GM19240 (cell line): ENCODE data around the gene TTC39C.
"Not testable (repeated sequence)": the region's sequence is repeated elsewhere in the genome, so short reads cannot be mapped to it uniquely, and the experiment has no call there.

ENCODE experiments used
- DNase-seq: peaks from one replicate; pipeline ENCODE4 v3.0.0; 2011; ENCODE audit warnings: low spot score; ENCODE audit not compliant: insufficient read length

The TTC39C gene

GRCh38 chr18:24052053-24052452 lies 37.5 kb downstream of the TTC39C start:
- DNase-seq: no peak

- no peak for DNase-seq
Observed at GRCh38 chr18:24053211-24053610, 38.7 kb downstream of the TTC39C start.

- no peak for DNase-seq
Observed at GRCh38 chr18:24054130-24054529, 39.6 kb downstream of the TTC39C start.

DNA sequence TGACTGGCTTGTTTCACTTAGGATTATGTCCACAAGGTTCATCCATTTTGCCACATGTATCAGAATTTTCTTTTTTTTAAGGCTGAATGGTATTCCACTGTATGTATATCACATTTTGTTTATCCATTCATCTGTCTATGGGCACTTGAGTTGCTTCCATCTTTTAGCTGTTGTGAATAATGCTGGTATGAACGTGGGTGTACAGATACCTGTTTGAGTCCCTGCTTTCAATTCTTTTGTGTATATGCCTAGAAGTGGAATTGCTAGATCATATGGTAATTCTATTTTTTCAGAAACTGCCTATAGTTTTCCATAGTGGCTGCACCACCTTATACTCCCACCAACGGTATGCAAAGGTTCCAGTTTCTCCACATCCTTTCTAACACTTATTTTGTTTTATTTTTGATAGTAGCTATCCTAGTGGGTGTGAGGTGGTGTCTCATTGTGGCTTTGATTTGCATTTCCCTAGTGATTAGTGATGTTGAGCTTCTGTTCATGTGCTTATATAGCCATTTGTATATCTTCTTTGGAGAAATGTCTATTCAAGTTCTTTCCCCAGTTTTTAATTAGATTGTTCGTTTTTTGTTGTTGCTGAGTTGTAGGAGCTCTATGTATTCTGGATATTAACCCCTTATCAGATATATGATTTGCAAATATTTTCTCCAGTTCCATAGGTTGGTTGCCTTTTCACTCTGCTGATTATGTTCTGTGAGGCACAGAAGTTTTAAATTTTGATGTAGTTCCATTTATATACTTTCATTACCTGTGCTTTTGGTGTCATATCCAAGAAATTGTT lies 40.7 kb downstream of the TTC39C start:
- DNase-seq: no peak

GRCh38 chr18:24055878-24056277 lies 41.3 kb downstream of the TTC39C start:
- DNase-seq: no peak

DNA sequence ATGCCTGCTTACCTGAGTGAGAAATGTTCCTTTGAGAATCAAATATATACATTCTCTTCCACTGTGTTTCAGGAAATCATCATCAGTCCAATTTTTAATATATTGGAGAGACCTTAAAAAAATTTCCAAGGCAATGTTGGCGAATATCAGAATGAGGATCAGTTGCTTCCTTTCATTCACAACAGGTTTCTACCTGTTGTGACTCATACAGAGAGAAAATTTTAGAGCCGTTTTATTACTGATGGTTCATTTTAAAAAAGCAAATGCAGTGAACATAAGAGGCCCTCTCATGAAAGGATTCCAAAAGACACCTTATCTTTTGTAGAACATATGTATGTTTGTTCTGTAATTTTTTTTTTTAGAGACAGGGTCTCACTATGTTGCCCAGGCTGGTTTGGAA lies 42.0 kb downstream of the TTC39C start:
- no peak for DNase-seq

- DNase-seq: no peak
Observed at GRCh38 chr18:24057804-24058203, 43.2 kb downstream of the TTC39C start.

- DNase-seq: not testable (repeated sequence)
Observed at GRCh38 chr18:24059385-24059784, 44.8 kb downstream of the TTC39C start.

GRCh38 chr18:24060644-24061043 lies 46.1 kb downstream of the TTC39C start:
- no peak for DNase-seq

DNA sequence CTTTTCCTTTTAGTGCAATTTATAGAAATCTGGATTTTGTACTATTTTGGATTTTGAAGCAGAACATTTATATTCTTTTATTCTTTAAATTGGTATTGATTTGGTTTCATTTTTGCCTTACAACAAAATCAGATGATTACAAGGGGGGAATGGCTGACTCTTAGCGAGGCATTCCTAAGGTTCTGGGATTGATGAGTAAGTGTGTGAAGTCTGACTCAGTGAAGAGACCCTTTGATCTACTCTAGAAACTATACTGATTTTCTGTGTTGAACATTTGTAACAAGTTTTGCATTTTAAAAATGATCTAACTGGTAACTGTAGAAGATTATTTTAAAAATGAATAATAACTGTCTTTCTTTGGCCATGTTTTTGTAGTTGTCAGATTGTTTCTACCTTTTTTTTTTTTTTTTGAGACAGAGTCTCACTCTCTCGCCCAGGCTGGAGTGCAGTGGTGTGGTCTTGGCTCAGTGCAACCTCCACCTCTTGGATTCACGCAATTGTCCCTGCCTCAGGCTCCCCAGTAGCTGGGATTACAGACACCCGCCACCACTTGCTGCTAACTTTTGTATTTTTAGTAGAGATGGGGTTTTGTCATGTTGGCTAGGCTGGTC lies 48.7 kb downstream of the TTC39C start:
- no peak for DNase-seq

- no peak for DNase-seq
Observed at GRCh38 chr18:24064391-24065100, 50.0 kb downstream of the TTC39C start.

GRCh38 chr18:24065906-24066305 lies 51.4 kb downstream of the TTC39C start:
- no peak for DNase-seq

DNA sequence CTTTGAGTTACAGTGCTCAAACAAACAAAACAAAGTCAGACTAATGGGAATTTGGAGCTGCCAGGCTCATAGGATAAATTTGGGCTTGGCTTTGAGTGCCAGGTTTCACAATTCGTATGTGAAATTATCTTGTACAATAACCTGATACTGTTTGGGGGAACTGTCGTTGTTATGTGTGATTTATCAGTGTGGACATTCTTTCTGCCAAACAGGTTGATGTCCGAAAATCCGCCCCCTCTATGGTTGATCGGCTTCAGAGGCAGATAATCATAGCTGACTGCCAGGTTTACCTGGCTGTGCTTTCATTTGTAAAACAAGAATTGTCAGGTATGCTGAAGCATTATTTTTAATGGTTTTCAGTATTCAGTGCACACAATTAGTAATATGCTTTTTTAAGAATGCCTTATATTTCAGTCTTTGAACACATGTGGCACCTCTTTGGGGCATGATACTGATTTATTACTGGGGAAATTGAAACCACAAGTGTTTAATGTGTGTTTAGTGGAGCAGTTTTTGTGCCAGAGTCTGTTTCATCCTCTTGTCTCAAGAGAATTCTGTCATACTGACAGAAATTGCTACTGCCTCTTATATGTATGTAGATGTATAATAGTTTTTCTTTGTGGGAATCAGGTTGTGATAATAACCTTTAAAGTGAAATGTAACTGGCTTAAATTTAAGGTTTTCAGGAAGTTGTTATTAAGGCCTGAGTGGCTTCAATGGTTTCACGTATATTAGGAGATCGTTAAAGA lies 54.6 kb downstream of the TTC39C start:
- DNase-seq: no peak

DNA sequence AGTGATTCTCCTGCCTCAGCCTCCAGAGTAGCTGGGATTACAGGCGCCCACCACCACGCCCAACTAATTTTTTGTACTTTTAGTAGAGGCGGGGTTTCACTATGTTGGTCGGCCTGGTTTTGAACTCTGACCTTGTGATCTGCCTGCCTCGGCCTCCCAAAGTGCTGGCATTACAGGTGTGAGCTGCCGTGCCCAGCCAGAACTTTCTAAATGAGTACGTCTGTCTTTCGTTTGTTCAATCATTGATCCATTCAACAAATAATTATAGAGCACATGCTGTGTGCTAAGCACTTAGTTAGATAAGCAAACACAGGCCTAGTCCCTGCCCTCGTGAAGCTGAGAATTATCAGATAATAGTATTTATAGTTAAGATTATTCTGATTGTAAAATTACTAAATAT lies 56.5 kb downstream of the TTC39C start:
- DNase-seq: no peak

GRCh38 chr18:24071779-24072178 lies 57.2 kb downstream of the TTC39C start:
- no peak for DNase-seq

- DNase-seq: no peak
Observed at GRCh38 chr18:24072743-24073142, 58.2 kb downstream of the TTC39C start.

GRCh38 chr18:24073791-24074190 lies 59.2 kb downstream of the TTC39C start:
- no peak for DNase-seq

GRCh38 chr18:24074757-24075156 lies 60.2 kb downstream of the TTC39C start:
- DNase-seq: not testable (repeated sequence)

DNA sequence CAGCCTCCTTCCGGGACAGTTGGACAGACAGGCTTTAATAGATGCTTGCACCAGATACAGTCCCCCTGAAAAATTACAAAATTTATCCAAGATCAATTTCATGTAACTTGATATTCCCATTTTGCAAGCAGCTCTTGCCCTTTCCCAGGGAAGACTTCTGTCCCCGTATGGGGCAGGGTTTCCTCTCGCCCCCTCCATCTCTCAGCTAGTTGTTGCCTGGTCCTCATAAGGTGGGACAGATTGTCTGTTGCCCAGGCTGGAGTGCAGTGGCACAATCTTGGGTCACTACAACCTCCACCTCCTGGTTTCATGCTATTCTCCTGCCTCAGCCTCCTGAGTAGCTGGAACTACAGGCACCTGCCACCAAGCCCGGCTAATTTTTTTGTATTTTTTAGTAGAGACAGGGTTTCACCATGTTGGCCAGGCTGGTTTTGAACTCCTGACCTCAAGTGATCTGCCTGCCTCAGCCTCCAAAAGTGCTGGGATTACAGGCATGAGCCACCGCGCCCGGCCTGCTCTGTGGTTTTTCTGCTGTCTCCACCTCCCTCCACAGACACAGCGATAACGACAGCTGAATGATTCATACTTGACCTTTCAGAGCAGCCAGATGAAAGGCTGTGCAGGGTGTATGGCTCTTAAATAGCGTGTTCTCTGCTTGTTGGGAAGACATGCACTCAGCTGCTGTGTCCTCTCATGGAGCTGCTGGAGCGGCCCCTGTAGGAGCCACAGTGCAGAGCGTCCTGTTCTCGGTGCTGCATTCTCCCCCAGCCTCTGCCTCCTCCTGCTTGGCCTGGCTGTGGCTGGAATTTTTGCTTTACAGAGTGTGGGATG lies 61.4 kb downstream of the TTC39C start:
- no peak for DNase-seq

DNA sequence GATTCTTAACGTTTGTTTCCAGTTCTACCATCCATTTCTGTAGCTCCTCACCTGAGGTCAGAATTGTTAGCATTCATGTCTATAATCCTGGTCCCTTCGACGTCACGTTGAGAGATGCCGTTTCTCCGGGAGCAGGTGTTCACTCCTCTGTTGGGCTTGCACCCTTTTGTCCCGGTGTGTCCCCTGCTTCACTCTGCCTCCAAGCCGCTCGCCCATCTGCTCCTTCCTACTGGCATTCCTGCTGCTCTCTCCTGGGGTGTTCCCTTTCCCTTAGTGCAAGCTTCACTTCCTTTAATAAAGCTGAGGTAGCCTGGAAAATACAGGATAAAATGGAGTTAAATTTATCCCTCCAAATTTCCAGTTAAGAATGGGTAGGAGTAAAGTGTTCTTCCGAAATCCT lies 62.4 kb downstream of the TTC39C start:
- no peak for DNase-seq

DNA sequence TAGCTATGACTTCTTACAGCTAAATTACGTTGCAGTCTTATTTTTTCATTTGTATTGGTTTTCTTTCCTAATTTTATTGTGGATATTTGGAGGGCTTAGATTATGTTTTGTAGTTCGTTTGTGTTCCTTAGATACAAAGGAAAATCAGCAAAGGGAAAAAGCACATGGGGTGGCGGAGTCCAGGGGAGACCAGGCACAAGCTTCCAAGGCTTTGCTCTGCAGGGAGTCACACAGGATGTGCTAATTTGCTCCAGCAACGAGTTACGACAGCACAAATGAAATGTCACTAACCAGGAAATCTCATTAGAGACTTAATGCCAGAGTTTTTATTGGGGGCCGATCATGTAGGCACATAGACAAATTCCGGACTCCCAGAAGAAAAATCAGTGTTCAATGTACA lies 63.8 kb downstream of the TTC39C start:
- no peak for DNase-seq
